Lower leg skin (tissue), 4 donors: ENCODE measurements around the gene SS18L1. TPM values are rescaled to one million over a fixed set of nuclear protein-coding genes. Genes with fewer than 3 reads are reported as not detected.
"Not testable (repeated sequence)": the region's sequence is repeated elsewhere in the genome, so short reads cannot be mapped to it uniquely, and the experiment has no call there.

Experiments
- DNase-seq, 2 donors: peaks; one replicate each; pipeline ENCODE4 v3.0.0-alpha.2; 2019; ENCODE audit warnings: low spot score in 2 of 2
- H3K4me3 ChIP-seq: fragments of 200-600 bp; sonication (generic); 2 replicates; pipeline ENCODE4 v1.5.1; 2017; ENCODE audit warnings: mild to moderate bottlenecking, low read depth; ENCODE audit not compliant: poor library complexity, severe bottlenecking
- CTCF ChIP-seq, 3 donors: fragments of 450-650 bp; IDR thresholded peaks; one replicate each; pipeline ENCODE4 v1.5.1; 2016; ENCODE audit warnings: antibody characterized with exemption in 3 of 3, mild to moderate bottlenecking in 3 of 3, moderate library complexity in 2 of 3
- POLR2A ChIP-seq, 2 donors: fragments of 450-650 bp; IDR thresholded peaks; one replicate each; pipeline ENCODE4 v1.6.1; 2016 to 2017; ENCODE audit warnings: antibody characterized with exemption in 2 of 2, mild to moderate bottlenecking in 1 of 2, moderate library complexity in 1 of 2
- WGBS, 2 donors: methylation state at CpG; one replicate each; pipeline ENCODE4 v1.1.5; 2018; 5-methylcytosine and 5-hydroxymethylcytosine counted together
- intact Hi-C: fragments of 100-400 bp; cut with DNase I; formaldehyde crosslinking; loops from one replicate; pipeline ENCODE4 v1.15.0; 2023; ENCODE audit warnings: low total_unique reads
- total RNA-seq, 4 donors: library from RNA; depleted of rRNA; stranded (reverse); fragments of >200 nt; gene quantifications; one replicate each; pipeline ENCODE4 v1.1.0, GENCODE V29; 2016

The SS18L1 gene
- total RNA-seq, 4 donors from 2014 or later: 23.3 to 51.7 (median 25.8) TPM

DNA sequence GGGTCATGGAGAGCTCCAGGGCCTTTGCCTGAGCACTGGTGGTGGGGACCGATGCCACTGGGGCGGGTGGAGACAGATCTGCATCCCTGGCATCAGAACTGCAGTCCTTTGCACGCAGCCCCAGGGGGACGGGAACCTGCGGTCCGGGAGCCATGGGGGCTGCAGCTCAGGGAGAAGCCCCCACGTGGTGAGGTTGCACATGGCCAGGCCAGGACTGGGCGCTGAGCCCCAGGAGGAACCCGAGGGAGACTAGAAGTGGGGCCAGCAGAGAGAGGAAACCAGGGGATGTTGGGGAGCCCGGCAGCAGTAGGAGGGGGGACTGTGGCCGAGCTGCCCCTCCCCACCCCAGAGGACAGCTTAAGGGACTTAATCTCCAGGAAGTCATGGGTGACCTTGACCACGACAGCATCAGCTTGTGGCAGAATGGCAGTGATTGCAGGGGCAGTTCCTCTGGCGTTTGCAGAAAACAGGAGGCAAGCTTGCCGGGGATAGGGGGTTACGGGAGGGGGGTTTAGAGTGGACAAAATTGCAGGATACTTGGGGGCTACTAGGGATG is 39.3 kb upstream of the SS18L1 start:
- no peak for DNase-seq
- no peak overlapping the region for H3K4me3 ChIP-seq
- TF ChIP-seq CTCF (IDR thresholded peaks at IDR 0.05) (no peak), POLR2A (IDR thresholded peaks at IDR 0.05) (no peak)
- intact Hi-C loops: no loop called here
- WGBS, 2 donors: 54 to 55% methylated on average over 15 of the region's 15 CpGs

DNA sequence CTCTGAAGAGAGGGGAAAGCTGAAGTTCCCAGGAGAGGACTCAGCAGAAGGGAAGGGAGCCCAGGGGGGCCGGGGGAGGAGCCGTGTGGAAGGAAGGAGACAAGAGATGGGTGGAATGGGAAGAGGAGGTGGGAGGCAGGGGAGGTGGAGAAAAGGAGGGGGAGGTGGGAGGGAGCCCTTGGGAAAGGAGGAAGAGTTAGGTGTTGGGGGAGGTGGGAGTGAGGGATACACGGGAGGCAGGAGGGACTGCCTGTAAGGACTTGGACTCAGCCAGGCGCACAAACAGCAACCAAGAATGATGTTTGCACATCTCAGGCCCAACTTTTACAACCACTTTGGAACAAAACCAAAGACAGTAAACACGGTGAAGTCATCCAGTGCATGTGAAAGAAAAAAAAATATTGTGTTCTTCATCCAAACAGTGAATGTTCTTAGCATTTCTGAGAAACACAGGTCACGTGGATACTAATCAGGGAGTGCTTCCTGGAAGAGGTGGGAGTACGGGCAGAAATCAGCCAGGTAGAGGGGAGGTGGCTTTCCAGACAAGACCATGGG is 38.7 kb upstream of the SS18L1 start:
- DNase-seq: no peak
- H3K4me3 ChIP-seq: no peak overlapping the region
- intact Hi-C loops: no loop called here
- WGBS, 2 donors: 30 to 33% methylated on average over 7 of the region's 7 CpGs
- no peak for TF ChIP-seq CTCF (IDR thresholded peaks at IDR 0.05)
- TF ChIP-seq POLR2A (IDR thresholded peaks at IDR 0.05): no peak

DNA sequence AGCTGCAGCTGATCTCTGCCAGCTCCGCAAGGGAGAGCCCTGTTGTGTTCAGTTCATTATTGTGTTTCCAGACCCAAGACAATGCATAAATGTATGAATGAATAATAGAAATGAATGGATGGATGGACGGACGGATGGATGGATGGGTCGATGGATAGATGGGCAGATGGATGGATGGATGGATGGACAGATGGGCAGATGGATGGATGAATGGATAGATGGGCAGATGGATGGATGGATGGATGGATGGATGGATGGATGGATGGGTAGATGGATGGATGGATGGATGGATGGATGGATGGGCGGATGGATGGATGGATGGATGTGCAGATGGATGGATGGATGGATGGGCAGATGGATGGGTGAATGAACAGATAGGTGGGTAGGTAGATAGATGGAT is 38.0 kb upstream of the SS18L1 start:
- intact Hi-C loops: no loop called here
- H3K4me3 ChIP-seq: no peak overlapping the region
- WGBS, 2 donors: 85 to 89% methylated on average over 5 of the region's 5 CpGs
- no peak for DNase-seq
- TF ChIP-seq POLR2A (IDR thresholded peaks at IDR 0.05) (no peak), CTCF (IDR thresholded peaks at IDR 0.05) (no peak)

DNA sequence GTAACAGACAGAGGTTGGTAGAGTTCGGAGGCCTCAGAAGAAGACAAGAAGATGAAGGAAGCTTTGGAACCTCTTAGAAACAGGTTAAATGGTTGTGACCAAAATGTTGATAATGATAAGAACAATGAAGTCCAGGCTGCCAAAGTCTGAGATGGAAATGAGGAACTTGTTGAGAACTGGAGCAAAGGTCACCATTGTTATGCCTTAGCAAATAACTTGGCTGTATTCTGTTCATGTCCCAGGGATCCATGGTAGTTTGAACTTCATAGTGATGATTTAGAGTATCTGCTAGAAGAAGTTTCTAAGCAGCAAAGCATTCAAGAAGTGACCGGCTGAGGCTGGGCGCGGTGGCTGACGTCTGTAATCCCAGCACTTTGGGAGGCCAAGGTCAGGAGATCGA is 32.4 kb upstream of the SS18L1 start:
- TF ChIP-seq POLR2A (IDR thresholded peaks at IDR 0.05): no peak
- TF ChIP-seq CTCF (IDR thresholded peaks at IDR 0.05): no peak
- intact Hi-C loops: no loop called here
- no peak for DNase-seq
- WGBS, 2 donors: 96% methylated on average over 6 of the region's 6 CpGs
- H3K4me3 ChIP-seq: no peak overlapping the region

GRCh38 chr20:62112368-62112767 is 31.2 kb upstream of the SS18L1 start:
- intact Hi-C loops: no loop called here
- no peak for TF ChIP-seq CTCF (IDR thresholded peaks at IDR 0.05)
- TF ChIP-seq POLR2A (IDR thresholded peaks at IDR 0.05): no peak
- DNase-seq: no peak
- no peak overlapping the region for H3K4me3 ChIP-seq
- 89 to 98% methylated on average over 6 of the region's 6 CpGs for WGBS, 2 donors

GRCh38 chr20:62114894-62115293 is 28.7 kb upstream of the SS18L1 start:
- TF ChIP-seq CTCF (IDR thresholded peaks at IDR 0.05) (no peak), POLR2A (IDR thresholded peaks at IDR 0.05) (no peak)
- intact Hi-C loops: no loop called here
- no peak for DNase-seq
- H3K4me3 ChIP-seq: no peak overlapping the region
- 43 to 52% methylated on average over 8 of the region's 8 CpGs for WGBS, 2 donors

GRCh38 chr20:62115800-62116407 is 27.7 kb upstream of the SS18L1 start:
- intact Hi-C loops, DNase-seq, H3K4me3 ChIP-seq: not testable (repeated sequence)
- 78 to 88% methylated on average over 7 of the region's 7 CpGs for WGBS, 2 donors
